ENCODE data around the gene DRD2. TPM values are rescaled to one million over a fixed set of nuclear protein-coding genes. Genes with fewer than 3 reads are reported as not detected.

The DRD2 gene
- total RNA-seq, 1 donor from 2014 or later: not detected

DNA sequence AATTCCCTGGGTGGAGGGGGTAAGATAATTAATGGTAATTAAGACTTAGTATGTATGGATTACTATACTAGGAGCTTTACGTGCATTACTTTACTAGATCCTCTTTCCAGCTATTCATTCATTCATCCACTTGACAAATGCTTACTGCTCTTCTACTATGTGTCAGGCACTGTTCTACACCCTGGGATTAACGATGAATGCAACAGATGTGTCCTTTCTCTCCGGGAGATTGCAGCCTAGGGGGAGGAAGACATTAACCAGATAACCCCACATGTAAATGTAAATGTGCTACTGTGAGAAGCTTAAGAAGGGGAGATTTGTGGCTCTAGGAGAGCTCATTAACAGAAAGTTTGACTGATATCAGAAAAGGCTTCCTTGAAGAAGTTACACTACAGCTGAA, 85.9 kb downstream of the DRD2 start:
- no peak for TF ChIP-seq CTCF (conservative IDR thresholded peaks at IDR 0.05; ENCODE audit: low read depth, low read length)
- H3K4me3 ChIP-seq (ENCODE audit: low read depth, low read length): no peak overlapping the region
- DNase-seq (ENCODE audit: low read depth): no peak

DNA sequence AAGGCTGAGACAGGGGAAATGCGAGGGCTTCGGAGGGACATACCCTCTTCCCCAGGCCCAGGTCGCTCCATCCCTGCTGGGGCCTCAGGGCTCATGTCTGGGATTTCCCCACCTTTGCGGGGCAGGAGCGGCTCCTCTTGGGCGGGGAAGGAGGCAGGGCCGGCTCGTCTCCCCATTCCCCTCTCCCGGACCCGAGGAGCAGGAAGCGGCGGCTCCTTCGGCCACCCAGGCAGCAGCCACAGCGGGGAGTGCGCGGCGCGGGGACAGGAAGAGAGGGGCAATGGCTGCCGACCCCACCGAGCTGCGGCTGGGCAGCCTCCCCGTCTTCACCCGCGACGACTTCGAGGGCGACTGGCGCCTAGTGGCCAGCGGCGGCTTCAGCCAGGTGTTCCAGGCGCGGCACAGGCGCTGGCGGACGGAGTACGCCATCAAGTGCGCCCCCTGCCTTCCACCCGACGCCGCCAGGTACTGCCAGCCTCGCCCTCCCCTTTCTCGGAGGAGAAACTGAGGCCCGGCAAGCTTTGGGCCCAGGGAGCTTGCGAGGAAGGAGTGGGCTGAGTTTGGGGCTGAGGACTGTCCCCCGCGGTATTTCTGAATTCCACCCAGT, 87.5 kb downstream of the DRD2 start, which contains the start of gene ANKK1:
Gene ANKK1, plus strand, starts transcription at position 175 of the 607 bp plus-strand sequence. Its CDS starts 106 bp downstream, at position 281.
- no peak for TF ChIP-seq CTCF (conservative IDR thresholded peaks at IDR 0.05; ENCODE audit: low read depth, low read length)
- no peak for DNase-seq (ENCODE audit: low read depth)
- no peak within 1 kb of the TSS for H3K4me3 ChIP-seq (ENCODE audit: low read depth, low read length)

DNA sequence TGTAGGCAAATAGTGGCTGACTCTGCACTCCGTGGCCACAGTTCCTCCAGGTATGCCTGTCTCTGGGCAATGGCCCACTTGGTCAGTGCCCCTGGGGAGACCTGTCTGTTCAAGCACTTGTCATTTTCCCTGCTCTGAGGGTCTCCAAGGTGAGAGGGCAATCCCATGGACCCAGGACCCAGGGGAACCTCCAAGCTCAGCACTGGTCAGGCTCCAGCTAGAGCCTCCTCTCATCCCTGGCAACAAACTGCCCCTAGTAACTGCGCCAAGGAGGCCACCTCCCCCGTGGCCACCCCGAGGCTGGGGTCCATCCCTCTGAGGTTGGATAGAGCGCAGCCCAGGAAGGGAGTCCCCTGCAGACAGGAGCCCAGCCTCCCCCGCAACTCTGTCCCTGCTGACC, 88.3 kb downstream of the DRD2 start:
- DNase-seq (ENCODE audit: low read depth): no peak
- no peak for TF ChIP-seq CTCF (conservative IDR thresholded peaks at IDR 0.05; ENCODE audit: low read depth, low read length)
- no peak overlapping the region for H3K4me3 ChIP-seq (ENCODE audit: low read depth, low read length)

- H3K4me3 ChIP-seq (ENCODE audit: low read depth, low read length): no peak overlapping the region
- TF ChIP-seq CTCF (conservative IDR thresholded peaks at IDR 0.05; ENCODE audit: low read depth, low read length): no peak
Measured at GRCh38 chr11:113385749-113386148, 89.4 kb downstream of the DRD2 start.

DNA sequence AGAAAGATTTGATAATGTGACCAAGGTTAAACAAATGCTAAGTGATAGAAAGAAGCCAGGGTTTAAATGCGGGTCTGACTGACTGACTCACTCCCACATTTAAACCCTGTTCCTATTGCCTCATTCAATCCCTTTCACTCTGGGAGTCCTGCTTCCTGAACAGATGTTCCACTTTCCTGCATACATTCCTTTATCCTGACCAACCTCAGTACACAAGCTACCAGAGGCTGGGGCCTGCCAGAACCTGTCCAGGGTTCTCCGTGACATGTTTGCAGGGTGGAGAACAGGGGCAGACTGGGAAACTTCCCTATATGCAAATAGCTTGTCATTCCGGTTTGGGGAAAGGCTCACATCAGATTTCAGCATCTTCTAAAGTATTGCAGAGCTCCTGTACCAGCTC, 90.6 kb downstream of the DRD2 start:
- TF ChIP-seq CTCF (conservative IDR thresholded peaks at IDR 0.05; ENCODE audit: low read depth, low read length): no peak
- peak; percentile 16 for DNase-seq (ENCODE audit: low read depth)

More at GRCh38 chr11:113385749-113386148, 89.4 kb downstream of the DRD2 start:
- DNase-seq (ENCODE audit: low read depth): no peak

DNA sequence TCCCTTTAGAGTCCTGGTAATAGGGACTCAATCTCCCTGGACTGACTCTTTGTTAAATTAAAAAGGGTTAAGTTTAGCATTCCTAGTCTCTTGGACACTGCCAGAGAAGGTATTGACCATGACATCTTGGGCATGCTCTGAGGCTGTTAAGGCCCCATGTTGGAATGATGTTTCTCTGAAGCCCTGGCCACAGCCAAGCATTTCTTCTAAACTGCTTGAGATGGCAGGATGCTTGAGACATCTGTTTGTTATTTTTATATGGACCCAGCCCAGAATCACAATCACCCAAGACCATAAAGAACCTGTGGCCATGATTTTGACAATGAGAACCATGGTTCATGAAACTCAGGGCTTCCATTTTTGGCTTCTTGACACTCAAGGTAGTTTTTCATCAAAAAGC, 93.1 kb downstream of the DRD2 start:
- H3K4me3 ChIP-seq (ENCODE audit: low read depth, low read length): no peak overlapping the region
- no peak for DNase-seq (ENCODE audit: low read depth)
- no peak for TF ChIP-seq CTCF (conservative IDR thresholded peaks at IDR 0.05; ENCODE audit: low read depth, low read length)

More for the DNA sequence above, 90.6 kb downstream of the DRD2 start:
- H3K4me3 ChIP-seq (ENCODE audit: low read depth, low read length): no peak overlapping the region

DNA sequence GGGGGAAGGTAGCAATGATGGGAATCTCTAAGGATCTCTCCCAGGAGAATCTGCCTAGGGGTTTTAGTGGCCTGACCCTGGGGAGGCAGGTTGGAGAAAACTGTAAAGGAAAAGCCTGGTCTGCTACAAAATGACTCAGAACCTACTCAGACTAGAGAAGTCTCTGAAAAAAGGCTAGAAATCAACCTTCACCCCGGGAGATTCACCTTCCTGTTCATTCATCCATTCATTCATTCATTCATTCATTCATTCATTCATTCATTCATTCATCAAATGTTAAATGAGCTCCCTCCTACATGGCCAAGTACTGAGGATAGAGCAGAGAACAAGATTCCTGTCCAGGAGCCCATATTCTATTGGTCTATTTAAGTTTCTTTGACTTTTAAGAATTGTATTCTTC, 96.5 kb downstream of the DRD2 start:
- DNase-seq (ENCODE audit: low read depth): no peak
- no peak overlapping the region for H3K4me3 ChIP-seq (ENCODE audit: low read depth, low read length)
- no peak for TF ChIP-seq CTCF (conservative IDR thresholded peaks at IDR 0.05; ENCODE audit: low read depth, low read length)

All from epithelial cell of proximal tubule (primary cell).